ENCODE data around the gene PTTG1IP2. TPM values are rescaled to one million over a fixed set of nuclear protein-coding genes. Genes with fewer than 3 reads are reported as not detected.

The PTTG1IP2 gene
- total RNA-seq, 1 experiment from 2014 or later, result not detected

DNA sequence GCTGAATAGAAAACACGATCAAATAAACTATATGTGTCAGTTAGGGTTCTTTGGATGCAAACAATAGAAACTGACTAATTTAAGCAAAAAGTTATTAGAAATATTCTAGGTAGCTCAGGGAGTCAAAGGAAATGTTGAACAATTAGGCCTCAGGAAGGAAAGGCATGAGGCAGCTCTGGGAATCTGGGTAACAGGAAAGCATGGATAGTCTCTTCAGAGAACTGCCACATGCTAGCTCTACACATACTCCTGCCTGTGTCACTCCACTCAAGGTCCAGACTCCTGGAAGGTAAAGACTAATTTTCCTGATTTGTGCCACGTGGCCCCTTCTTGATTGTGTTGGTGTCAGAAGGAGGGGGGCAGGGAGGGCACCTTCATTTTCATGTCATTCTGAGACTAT lies 23.8 kb upstream of the PTTG1IP2 start:
- no peak for DNase-seq
- Histone ChIP-seq H2AK5ac (ENCODE audit: insufficient read length, low read length) (no peak overlapping the region), H2BK20ac (ENCODE audit: low read depth, low read length, poor library complexity, severe bottlenecking) (no peak overlapping the region), H3K23ac (ENCODE audit: insufficient read length, low read depth, low read length) (no peak overlapping the region), H3K14ac (ENCODE audit: insufficient read depth, low read length) (no peak overlapping the region), H3T11ph (ENCODE audit: low read length) (no peak overlapping the region), H2BK5ac (ENCODE audit: insufficient read length, low read length) (no peak overlapping the region), H4K8ac (replicated peaks; ENCODE audit: insufficient read length, low read depth, low read length) (no peak overlapping the region), H3K18ac (ENCODE audit: insufficient read length, low read depth, low read length) (no peak overlapping the region), H3K27ac (ENCODE audit: insufficient read length, low read depth, low read length) (no peak overlapping the region), H3K9me3 (ENCODE audit: control insufficient read depth, low read depth, low read length) (no peaks in the 10 kb centered on the region), H2BK120ac (ENCODE audit: low read depth, low read length, poor library complexity, severe bottlenecking) (no peak overlapping the region), H3K4me1 (ENCODE audit: insufficient read depth, low read length) (no peaks in the 10 kb centered on the region), H2BK15ac (ENCODE audit: low read depth, low read length) (no peak overlapping the region), H4K91ac (ENCODE audit: insufficient read length, low read depth, low read length) (no peak overlapping the region), H2AFZ (ENCODE audit: low read length) (no peak overlapping the region), H4K5ac (ENCODE audit: insufficient read length, low read depth, low read length) (no peak overlapping the region), H3K79me2 (ENCODE audit: insufficient read depth, low read length) (no peaks in the 10 kb centered on the region), H3K4ac (ENCODE audit: low read depth, low read length) (no peak overlapping the region), H3K56ac (ENCODE audit: insufficient read length, low read depth, low read length) (no peak overlapping the region), H3K9ac (ENCODE audit: extremely low read depth, insufficient read length, low read length) (no peak overlapping the region), H2BK12ac (ENCODE audit: insufficient read length, low read depth, low read length) (no peak overlapping the region), H3K4me2 (ENCODE audit: insufficient read depth, insufficient read length, low read length) (no peak overlapping the region), H3K79me1 (ENCODE audit: insufficient read depth, low read depth, low read length, poor library complexity, severe bottlenecking) (no peaks in the 10 kb centered on the region), H3K23me2 (ENCODE audit: insufficient read length, low read depth, low read length, poor library complexity, severe bottlenecking) (no peaks in the 10 kb centered on the region), H3K27me3 (ENCODE audit: insufficient read depth, low read length) (no peaks in the 10 kb centered on the region), H4K20me1 (ENCODE audit: control insufficient read depth, insufficient read depth, insufficient read length) (no peaks in the 10 kb centered on the region)
- TF ChIP-seq, protein P1, sequence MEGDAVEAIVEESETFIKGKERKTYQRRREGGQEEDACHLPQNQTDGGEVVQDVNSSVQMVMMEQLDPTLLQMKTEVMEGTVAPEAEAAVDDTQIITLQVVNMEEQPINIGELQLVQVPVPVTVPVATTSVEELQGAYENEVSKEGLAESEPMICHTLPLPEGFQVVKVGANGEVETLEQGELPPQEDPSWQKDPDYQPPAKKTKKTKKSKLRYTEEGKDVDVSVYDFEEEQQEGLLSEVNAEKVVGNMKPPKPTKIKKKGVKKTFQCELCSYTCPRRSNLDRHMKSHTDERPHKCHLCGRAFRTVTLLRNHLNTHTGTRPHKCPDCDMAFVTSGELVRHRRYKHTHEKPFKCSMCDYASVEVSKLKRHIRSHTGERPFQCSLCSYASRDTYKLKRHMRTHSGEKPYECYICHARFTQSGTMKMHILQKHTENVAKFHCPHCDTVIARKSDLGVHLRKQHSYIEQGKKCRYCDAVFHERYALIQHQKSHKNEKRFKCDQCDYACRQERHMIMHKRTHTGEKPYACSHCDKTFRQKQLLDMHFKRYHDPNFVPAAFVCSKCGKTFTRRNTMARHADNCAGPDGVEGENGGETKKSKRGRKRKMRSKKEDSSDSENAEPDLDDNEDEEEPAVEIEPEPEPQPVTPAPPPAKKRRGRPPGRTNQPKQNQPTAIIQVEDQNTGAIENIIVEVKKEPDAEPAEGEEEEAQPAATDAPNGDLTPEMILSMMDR (conservative IDR thresholded peaks at IDR 0.05), result no peak
- Mint-ChIP-seq H3K36me3 (ENCODE audit: insufficient read depth in 1 of 3, low read depth in 3 of 3) (no peaks in the 10 kb centered on the region), H3K4me3 (no peak overlapping the region), H3K27ac (no peak overlapping the region), H3K4me1 (no peaks in the 10 kb centered on the region; a peak in 1 of 4 replicates), H3K9me3 (no peaks in the 10 kb centered on the region), H3K27me3 (ENCODE audit: low read depth) (no peaks in the 10 kb centered on the region)
- no CpG with 5 or more reads among the region's 2 CpGs for WGBS (ENCODE audit: extremely low coverage, insufficient read length, low lambda C conversion rate)

Measured in H9 (cell line).